Measurements from ENCODE around the gene LAMC1. TPM values are rescaled to one million over a fixed set of nuclear protein-coding genes. Genes with fewer than 3 reads are reported as not detected.

LAMC1 gene
- total and polyA plus RNA-seq, 10 of the 15 experiments (the other 5 are each of a cell fraction or from before 2014, with no cell fraction given), result 4.6 to 51.4 (median 25.6) TPM

GRCh38 chr1:183025782-183026774 is 2.9 kb downstream of the LAMC1 start (continued):
- no peak for TF ChIP-seq HDGF (IDR thresholded peaks at IDR 0.05)
- TF ChIP-seq, protein P1, sequence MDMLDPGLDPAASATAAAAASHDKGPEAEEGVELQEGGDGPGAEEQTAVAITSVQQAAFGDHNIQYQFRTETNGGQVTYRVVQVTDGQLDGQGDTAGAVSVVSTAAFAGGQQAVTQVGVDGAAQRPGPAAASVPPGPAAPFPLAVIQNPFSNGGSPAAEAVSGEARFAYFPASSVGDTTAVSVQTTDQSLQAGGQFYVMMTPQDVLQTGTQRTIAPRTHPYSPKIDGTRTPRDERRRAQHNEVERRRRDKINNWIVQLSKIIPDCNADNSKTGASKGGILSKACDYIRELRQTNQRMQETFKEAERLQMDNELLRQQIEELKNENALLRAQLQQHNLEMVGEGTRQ (IDR thresholded peaks at IDR 0.05; ENCODE audit: borderline replicate concordance, low read depth, low read length), result no peak
- peak; percentile 56 for TF ChIP-seq RUNX3 (IDR thresholded peaks at IDR 0.05; ENCODE audit: low read length)
- no peak for TF ChIP-seq HDAC6 (IDR thresholded peaks at IDR 0.05; ENCODE audit: unreplicated experiment)
- no peak for TF ChIP-seq CHD4 (IDR thresholded peaks at IDR 0.05)
- 0 out of 2 replicates have a peak, but pooled peaks have one; percentile 13 for TF ChIP-seq IRF4 (IDR thresholded peaks at IDR 0.05; ENCODE audit: low read depth, low read length)
- TF ChIP-seq ZNF384 (IDR thresholded peaks at IDR 0.05; ENCODE audit: borderline replicate concordance, low read depth, low read length), result no peak
- TF ChIP-seq HSF1 (IDR thresholded peaks at IDR 0.05; ENCODE audit: low read depth, low read length), result no peak
- TF ChIP-seq, protein P2, sequence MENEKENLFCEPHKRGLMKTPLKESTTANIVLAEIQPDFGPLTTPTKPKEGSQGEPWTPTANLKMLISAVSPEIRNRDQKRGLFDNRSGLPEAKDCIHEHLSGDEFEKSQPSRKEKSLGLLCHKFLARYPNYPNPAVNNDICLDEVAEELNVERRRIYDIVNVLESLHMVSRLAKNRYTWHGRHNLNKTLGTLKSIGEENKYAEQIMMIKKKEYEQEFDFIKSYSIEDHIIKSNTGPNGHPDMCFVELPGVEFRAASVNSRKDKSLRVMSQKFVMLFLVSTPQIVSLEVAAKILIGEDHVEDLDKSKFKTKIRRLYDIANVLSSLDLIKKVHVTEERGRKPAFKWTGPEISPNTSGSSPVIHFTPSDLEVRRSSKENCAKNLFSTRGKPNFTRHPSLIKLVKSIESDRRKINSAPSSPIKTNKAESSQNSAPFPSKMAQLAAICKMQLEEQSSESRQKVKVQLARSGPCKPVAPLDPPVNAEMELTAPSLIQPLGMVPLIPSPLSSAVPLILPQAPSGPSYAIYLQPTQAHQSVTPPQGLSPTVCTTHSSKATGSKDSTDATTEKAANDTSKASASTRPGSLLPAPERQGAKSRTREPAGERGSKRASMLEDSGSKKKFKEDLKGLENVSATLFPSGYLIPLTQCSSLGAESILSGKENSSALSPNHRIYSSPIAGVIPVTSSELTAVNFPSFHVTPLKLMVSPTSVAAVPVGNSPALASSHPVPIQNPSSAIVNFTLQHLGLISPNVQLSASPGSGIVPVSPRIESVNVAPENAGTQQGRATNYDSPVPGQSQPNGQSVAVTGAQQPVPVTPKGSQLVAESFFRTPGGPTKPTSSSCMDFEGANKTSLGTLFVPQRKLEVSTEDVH (IDR thresholded peaks at IDR 0.05; ENCODE audit: low read depth, partially characterized antibody), result no peak
- no peak for TF ChIP-seq KDM1A (IDR thresholded peaks at IDR 0.05; ENCODE audit: borderline replicate concordance)
- TF ChIP-seq RELB (IDR thresholded peaks at IDR 0.05; ENCODE audit: low read depth), result peak; percentile 30; the same call in 1 of the 2 replicates
- TF ChIP-seq CHD2 (IDR thresholded peaks at IDR 0.05; ENCODE audit: borderline replicate concordance, low read depth, low read length), result no peak
- peak; percentile 9 to 34; a peak in 1 of 4 replicates for TF ChIP-seq BHLHE40 (IDR thresholded peaks at IDR 0.05; ENCODE audit: borderline replicate concordance in 1 of 2, low read depth in 2 of 2, low read length in 1 of 2)
- TF ChIP-seq, protein P3, sequence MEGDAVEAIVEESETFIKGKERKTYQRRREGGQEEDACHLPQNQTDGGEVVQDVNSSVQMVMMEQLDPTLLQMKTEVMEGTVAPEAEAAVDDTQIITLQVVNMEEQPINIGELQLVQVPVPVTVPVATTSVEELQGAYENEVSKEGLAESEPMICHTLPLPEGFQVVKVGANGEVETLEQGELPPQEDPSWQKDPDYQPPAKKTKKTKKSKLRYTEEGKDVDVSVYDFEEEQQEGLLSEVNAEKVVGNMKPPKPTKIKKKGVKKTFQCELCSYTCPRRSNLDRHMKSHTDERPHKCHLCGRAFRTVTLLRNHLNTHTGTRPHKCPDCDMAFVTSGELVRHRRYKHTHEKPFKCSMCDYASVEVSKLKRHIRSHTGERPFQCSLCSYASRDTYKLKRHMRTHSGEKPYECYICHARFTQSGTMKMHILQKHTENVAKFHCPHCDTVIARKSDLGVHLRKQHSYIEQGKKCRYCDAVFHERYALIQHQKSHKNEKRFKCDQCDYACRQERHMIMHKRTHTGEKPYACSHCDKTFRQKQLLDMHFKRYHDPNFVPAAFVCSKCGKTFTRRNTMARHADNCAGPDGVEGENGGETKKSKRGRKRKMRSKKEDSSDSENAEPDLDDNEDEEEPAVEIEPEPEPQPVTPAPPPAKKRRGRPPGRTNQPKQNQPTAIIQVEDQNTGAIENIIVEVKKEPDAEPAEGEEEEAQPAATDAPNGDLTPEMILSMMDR (IDR thresholded peaks at IDR 0.05 in 2 of 3, conservative IDR thresholded peaks at IDR 0.05 in 1 of 3; ENCODE audit: control insufficient read depth in 2 of 3, extremely low read depth in 1 of 3, insufficient read depth in 1 of 3, low read depth in 3 of 3, low read length in 3 of 3), result no peak
- no peak for TF ChIP-seq HDAC2 (IDR thresholded peaks at IDR 0.05)
- no peak for TF ChIP-seq SREBF1 (IDR thresholded peaks at IDR 0.05; ENCODE audit: low read length)
- TF ChIP-seq BACH1 (IDR thresholded peaks at IDR 0.05; ENCODE audit: borderline replicate concordance), result no peak
- TF ChIP-seq CBX3 (IDR thresholded peaks at IDR 0.05; ENCODE audit: borderline replicate concordance, low read depth), result no peak
- TF ChIP-seq STAT3 (IDR thresholded peaks at IDR 0.05; ENCODE audit: low read depth, low read length), result peak; percentile 51; the same call in 1 of the 2 replicates
- no peak for TF ChIP-seq MTA3 (IDR thresholded peaks at IDR 0.05; ENCODE audit: borderline replicate concordance, low read length)
- TF ChIP-seq SMAD5 (IDR thresholded peaks at IDR 0.05; ENCODE audit: low read depth), result no peak
